ENCODE data around the gene COQ4.

DNA sequence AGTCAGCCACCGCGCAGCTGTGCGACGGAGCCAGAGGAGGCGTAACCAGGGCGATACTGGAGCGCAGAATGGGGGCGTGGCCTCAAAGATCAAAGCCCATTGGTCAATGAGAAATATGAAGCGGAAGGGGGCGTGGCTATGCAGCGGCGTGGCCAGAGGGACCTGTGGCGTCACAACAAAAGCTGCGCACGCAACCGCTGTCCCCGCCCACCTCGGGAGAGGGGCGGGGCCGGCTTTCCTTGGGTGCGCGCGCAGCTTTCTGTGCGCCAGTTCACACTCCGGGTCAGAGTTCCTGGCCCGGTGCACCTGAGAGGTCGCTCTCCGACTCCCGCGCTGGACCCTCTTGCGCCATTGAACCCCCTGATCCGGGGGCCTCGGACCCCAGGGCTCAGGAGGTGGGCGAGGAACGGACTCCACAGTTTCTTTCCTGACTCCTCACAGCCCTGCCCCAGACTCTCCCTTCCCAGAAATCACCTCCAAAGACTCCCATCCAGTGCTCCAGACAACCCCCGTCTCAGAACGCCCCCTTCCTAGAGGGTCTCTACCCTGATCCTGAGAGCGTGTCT is 46.5 kb upstream of the COQ4 start, which contains the start of gene SWI5:
- TF ChIP-seq, protein P1, sequence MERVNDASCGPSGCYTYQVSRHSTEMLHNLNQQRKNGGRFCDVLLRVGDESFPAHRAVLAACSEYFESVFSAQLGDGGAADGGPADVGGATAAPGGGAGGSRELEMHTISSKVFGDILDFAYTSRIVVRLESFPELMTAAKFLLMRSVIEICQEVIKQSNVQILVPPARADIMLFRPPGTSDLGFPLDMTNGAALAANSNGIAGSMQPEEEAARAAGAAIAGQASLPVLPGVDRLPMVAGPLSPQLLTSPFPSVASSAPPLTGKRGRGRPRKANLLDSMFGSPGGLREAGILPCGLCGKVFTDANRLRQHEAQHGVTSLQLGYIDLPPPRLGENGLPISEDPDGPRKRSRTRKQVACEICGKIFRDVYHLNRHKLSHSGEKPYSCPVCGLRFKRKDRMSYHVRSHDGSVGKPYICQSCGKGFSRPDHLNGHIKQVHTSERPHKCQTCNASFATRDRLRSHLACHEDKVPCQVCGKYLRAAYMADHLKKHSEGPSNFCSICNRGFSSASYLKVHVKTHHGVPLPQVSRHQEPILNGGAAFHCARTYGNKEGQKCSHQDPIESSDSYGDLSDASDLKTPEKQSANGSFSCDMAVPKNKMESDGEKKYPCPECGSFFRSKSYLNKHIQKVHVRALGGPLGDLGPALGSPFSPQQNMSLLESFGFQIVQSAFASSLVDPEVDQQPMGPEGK (CRISPR knock-in tag; IDR thresholded peaks at IDR 0.05; ENCODE audit: borderline replicate concordance) = no peak
- TF ChIP-seq ARNTL (CRISPR knock-in tag; IDR thresholded peaks at IDR 0.05; ENCODE audit: borderline replicate concordance, low read depth) = no peak
